Activated CD4-positive, alpha-beta T cell treated with anti-CD3 and anti-CD28 coated beads, Interleukin-2, amount 50 U/mL, for 24 hours (primary cell): ENCODE results near the gene PCSK6.

Source experiments
- DNase-seq, 2 donors: peaks; one replicate each; pipeline ENCODE4 v3.0.0-alpha.2; 2020; ENCODE audit warnings: low read depth in 1 of 2, low spot score in 1 of 2

PCSK6 gene

GRCh38 chr15:101448336-101448735 lies 41.2 kb downstream of the PCSK6 start:
- DNase-seq: no peak

- DNase-seq: no peak
These were observed 41.9 kb downstream of the PCSK6 start for GRCh38 chr15:101447561-101448071.

- no peak for DNase-seq
These were observed 42.4 kb downstream of the PCSK6 start for GRCh38 chr15:101447168-101447533.

DNA sequence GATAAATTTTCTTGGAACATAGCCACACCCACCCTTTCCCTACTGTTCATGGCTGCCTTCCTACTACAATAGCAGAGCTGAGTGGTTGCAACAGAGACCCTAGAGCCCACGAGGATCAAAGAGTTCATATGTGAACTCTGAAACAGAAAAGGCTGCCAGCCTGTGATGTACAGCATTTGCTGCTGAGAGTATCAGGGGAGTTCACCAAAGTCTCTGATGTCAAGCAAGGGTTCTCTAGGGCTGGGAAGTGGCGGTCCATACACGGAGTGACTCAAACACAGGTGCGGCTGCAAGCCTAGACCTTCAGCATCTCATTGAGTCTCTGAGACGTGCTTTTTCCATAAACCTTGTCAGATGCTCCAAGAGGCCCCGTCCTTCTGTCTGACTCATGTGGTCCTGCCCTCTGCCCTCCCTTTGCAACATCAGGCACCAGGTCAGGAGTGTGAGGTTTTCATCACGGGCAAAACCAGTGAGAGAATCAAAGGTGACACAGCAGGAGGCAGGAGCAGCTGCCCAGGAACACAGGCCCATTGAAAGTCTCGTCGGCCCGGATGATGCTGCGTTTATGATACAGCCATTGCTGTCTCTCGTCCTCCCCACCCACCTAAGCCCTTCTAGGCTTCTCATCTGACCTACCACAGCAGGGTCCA lies 42.9 kb downstream of the PCSK6 start:
- DNase-seq: no peak

GRCh38 chr15:101445562-101446517 lies 43.7 kb downstream of the PCSK6 start:
- DNase-seq: no peak

DNA sequence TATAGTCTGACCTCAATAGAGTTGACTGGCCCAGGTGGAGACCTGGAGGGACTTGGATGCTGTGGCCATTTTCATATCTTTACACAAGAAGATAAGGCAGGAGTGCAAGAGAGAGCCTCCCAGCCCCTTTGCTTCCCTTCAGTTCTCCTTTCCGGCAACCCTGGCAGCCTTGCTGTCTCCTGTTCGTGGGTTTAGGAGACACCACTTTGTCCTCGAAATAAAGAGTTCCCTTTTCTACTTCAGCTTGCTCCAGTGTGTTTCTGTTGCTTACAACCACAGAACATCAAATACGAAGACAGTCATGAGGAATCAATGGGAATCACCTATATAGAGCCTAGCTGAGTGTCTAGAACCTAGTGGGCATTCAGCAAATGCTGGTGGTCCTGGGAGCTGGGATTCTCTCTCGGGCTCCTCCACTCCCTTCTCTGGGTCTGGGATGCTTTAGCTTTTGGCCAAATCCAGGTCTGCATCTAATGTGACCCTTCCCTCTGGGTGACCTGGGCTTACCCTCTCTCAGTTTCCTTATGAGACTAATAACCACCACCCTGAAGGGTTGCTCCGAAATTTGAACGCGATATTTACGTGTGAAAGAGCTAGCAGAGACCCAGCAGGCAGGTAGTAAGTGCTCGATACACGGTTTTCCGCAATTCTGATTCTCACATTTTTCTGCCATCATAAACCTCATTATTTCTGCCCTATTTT lies 44.5 kb downstream of the PCSK6 start:
- no peak for DNase-seq

- DNase-seq: no peak
These were observed 45.5 kb downstream of the PCSK6 start for GRCh38 chr15:101444015-101444414.

DNA sequence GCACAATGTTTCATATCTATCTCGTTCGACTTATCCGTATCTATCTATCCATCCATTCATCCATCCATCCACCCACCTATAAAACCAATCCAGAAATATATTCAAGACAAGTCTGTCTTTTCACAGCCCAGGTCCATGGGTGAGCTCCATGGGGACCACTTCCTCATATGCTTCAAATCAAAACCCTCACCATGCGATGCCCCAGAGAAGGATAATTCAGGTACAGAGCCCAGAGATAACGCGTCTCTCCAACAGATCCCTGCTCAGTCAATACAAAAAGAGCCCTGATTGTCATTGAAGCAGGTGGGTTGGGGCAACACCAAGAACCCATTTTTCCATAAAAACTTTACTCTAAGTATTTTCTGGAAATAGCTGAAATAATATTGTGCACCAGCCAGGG lies 47.2 kb downstream of the PCSK6 start:
- DNase-seq: no peak

GRCh38 chr15:101441696-101442095 lies 47.8 kb downstream of the PCSK6 start:
- DNase-seq: no peak

DNA sequence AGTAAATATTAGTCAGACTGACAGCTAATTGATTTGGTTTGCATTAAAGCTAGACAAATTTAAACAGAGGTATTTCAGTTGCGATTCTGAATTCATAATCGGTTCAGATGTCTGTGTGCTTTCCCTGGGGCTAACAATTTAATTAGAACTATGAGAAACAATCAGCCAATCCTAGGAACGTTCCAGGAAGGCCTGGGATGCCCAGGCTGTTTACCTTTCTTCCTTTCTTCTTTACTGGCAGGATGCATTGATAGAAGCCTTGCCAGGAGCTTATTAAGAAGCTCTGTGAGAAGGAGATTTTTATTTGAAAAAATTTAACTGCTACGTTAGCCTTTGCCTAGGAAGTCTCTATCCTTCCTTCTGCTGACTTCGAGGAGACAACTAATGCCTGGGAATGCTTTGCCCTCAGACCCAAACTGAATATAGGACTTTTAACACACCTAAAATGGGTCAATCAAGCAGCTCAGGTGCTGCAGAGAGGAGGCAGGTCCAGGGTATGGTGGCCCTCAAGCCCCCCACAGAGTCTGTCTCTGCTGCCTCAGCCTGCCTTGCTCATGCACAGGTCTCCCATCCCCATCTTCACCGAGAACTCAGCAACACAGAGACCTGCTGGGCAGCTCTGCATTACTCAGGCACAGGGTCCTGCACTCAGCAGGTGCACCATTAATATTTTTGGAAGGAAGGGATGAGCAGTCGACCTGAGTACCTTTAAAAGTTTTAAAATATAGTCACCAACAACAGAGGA lies 48.5 kb downstream of the PCSK6 start:
- no peak for DNase-seq

GRCh38 chr15:101439920-101440319 lies 49.6 kb downstream of the PCSK6 start:
- no peak for DNase-seq

DNA sequence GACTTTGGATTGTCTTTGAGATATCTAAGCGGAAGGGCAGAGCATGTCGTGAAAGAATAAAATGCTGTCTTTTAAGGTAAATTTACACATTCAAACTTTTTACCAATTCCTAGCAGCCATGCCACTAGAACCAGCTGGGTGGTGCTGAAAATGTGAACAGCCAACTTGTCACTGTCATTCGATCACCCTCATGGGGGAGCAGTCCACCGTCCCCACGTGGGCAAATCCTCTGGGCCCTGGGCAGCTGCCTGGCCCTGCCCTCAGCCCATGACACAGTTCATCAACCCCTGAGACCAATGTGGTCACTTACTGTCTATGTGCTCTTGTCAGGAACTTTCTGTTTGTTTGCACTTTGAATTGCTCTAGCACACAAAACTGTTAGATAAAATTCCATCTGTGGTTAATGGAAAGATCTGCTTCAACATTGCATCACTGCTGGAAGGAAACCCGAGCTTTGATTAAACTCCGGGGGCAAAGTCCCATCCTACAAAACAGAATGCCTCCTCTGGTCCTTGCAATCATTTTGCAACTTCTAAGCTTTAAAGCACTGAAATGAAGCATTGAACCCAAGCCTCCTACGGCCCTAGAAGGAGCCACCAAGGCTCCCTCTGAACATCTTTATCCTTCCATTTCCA lies 50.1 kb downstream of the PCSK6 start:
- no peak for DNase-seq

DNA sequence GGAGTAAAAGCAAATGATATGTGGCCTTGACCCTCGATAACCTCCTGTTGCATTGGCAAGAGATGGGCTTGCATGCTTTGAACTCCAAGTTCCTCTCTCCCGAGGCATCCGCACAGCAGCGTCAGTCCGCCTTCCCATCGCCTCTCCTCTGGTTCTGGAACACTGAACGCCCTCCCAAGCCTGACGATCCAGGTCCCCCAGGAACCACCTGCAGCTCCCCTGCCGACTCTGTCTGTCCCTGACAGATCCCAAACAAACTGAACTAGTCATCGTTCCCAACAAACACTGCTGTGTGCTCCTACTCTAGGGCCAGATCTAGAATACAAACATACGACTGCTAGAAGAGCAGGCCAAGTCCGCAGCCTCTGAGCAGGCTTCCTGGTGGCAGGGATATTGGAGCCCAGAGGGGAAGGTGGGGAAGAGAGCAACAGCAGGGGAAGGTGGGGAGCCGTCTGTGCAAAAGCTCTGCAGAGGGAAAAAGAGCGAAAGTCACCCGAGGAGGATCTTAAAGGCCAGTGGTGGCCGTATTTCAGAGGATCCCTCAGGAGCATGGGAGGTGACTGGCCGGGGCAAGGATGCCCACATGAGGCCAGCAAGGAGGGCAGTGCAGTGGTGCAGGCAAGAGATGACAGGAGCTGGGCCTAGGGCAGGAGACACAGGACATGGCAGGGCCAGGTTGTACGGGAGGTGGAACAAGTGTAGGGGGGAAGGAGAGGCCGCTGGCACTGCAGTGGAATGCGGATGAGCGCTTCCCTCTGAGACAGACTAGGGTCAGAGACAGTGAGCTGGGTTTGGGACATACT lies 50.8 kb downstream of the PCSK6 start:
- no peak for DNase-seq

DNA sequence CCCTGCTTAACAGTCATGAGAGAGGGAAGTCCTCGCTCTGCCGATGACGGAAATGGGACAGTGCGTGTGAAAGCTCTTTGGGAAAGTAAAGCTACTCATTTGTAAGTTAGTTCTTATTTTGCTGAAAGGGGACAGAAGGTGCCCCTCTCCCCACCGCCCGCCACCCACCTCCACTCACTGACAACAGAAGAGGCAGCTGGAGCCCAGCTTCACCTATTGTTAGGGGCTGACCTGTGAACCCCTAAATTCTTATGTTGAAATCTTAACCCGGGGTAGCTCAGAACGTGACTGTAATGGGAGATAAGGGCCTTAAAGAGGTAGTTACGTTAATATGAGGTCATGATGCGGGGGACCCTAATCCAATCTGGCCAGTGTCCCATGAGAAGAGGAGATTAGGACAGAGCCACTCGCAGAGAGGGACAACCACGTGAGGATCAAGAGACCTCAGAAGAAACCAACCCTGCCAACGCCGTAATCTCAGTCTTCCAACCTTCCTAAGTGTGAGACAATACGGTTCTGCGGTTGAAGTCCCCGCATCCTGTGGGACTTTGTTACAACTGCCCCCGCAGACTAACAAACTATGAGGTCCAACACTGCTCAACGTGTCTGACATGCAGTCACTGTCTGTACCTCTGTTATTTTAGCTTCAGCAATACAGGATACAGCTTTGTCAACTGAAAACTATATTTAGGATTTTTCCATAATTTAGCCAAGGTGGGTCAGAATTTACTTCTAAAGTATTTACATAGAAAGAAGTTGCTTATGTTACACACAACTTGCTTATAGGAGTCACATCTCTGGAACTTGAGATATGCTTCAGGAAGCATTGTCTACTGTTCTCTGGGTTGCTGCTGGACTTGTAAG lies 51.7 kb downstream of the PCSK6 start:
- no peak for DNase-seq

GRCh38 chr15:101437209-101437608 lies 52.3 kb downstream of the PCSK6 start:
- no peak for DNase-seq

DNA sequence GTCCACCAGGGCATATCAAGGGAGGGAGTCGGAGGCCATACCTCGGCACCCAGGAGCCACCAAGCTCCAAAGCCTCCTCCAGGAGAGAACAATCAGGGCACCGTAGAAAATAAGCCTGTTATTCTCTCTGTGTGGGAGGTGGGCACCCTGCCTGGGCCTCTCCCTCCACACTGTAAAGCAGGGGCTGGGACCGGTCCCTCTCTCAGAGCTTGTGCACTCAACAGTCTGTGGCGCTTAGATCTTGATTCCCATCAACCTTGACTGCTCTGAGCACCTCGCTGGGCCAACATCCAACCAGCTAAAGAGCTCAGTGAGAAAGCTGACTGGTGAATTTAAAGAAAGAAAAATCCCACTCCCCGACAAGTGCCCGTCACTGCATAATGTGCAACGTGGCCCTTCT lies 53.0 kb downstream of the PCSK6 start:
- no peak for DNase-seq

GRCh38 chr15:101435761-101436160 lies 53.7 kb downstream of the PCSK6 start:
- no peak for DNase-seq

DNA sequence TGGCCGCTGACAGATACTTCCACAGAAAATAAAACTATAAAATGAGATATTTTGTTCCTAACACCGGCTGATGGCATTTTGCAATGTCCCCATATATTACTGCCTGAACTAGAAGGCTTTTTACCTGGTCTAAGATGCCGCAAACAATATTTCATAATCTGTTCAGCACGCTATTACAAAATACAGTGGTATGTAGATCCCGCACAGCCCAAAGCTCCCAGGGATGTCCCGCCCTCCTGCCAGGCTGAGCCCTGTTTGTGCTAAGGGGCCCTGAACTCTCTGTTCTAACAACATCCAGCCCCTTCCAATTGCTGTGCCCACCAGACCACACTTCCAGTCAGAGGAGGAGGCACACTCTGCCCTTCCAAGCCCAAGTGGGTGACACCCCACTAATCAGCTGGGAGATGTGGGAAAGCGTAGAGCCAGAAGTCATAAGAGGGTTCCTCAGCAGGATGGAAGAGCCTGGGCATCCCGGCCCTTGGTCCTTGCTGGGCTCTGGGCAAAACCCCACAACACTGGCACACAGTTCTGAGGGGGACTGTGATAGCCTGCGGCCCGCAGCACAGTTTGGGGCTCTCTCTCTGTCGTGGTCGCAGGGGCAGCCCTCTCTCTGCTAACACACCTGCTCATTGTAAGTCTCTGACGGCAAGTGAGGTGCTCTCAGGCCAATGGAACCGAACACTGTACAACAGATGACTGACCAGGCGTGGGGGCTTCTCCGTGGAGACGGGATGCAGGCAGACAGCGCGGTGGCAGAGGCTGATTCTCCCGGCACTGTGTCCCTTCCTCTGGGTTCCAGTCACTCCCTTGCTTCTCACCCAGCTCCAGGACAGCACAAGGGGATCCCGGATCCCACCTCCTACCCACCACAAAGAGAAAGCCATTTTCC lies 55.2 kb downstream of the PCSK6 start:
- no peak for DNase-seq
